GM19395 (cell line): ENCODE measurements around the gene CDH18.

Experiments used
- ATAC-seq: cut with Tn5 transposase; IDR thresholded peaks from one replicate; pipeline ENCODE4 v1.9.1; 2021; ENCODE audit warnings: mild to moderate bottlenecking, moderate library complexity; ENCODE audit not compliant: unreplicated experiment

The CDH18 gene

GRCh38 chr5:19751326-19751725 is 236.7 kb downstream of the CDH18 start:
- no peak for ATAC-seq

GRCh38 chr5:19745247-19745646 is 242.8 kb downstream of the CDH18 start:
- no peak for ATAC-seq

GRCh38 chr5:19739671-19740070 is 248.3 kb downstream of the CDH18 start:
- ATAC-seq: no peak

- ATAC-seq: no peak
These were observed 253.2 kb downstream of the CDH18 start for GRCh38 chr5:19734776-19735175.

- ATAC-seq: no peak
These were observed 254.1 kb downstream of the CDH18 start for GRCh38 chr5:19733612-19734495.

GRCh38 chr5:19728571-19728970 is 259.4 kb downstream of the CDH18 start:
- ATAC-seq: no peak

GRCh38 chr5:19719109-19719508 is 268.9 kb downstream of the CDH18 start:
- ATAC-seq: no peak

GRCh38 chr5:19713740-19714139 is 274.3 kb downstream of the CDH18 start:
- ATAC-seq: no peak

- no peak for ATAC-seq
These were observed 278.6 kb downstream of the CDH18 start for GRCh38 chr5:19709403-19709802.

- no peak for ATAC-seq
These were observed 281.2 kb downstream of the CDH18 start for GRCh38 chr5:19706776-19707175.

GRCh38 chr5:19701731-19702130 is 286.3 kb downstream of the CDH18 start:
- ATAC-seq: no peak

- ATAC-seq: no peak
These were observed 292.9 kb downstream of the CDH18 start for GRCh38 chr5:19694949-19695611.

GRCh38 chr5:19690978-19691377 is 297.0 kb downstream of the CDH18 start:
- ATAC-seq: no peak

GRCh38 chr5:19685473-19685872 is 302.5 kb downstream of the CDH18 start:
- ATAC-seq: no peak

- no peak for ATAC-seq
These were observed 311.1 kb downstream of the CDH18 start for GRCh38 chr5:19676895-19677294.

GRCh38 chr5:19660679-19661078 is 327.3 kb downstream of the CDH18 start:
- no peak for ATAC-seq

- no peak for ATAC-seq
These were observed 332.4 kb downstream of the CDH18 start for GRCh38 chr5:19655627-19656026.

- ATAC-seq: no peak
These were observed 349.5 kb downstream of the CDH18 start for GRCh38 chr5:19638461-19638860.

GRCh38 chr5:19630876-19631275 is 357.1 kb downstream of the CDH18 start:
- no peak for ATAC-seq

- ATAC-seq: no peak
These were observed 361.8 kb downstream of the CDH18 start for GRCh38 chr5:19626211-19626610.

GRCh38 chr5:19625562-19625961 is 362.4 kb downstream of the CDH18 start:
- ATAC-seq: no peak

GRCh38 chr5:19619571-19619970 is 368.4 kb downstream of the CDH18 start:
- no peak for ATAC-seq
